Lower leg skin (tissue), 4 donors: ENCODE results near the gene ITPKB. TPM values are rescaled to one million over a fixed set of nuclear protein-coding genes. Genes with fewer than 3 reads are reported as not detected.

Experiments
- DNase-seq, 2 donors: peaks; one replicate each; pipeline ENCODE4 v3.0.0-alpha.2; 2019; ENCODE audit warnings: low spot score in 2 of 2
- H3K4me3 ChIP-seq: fragments of 200-600 bp; sonication (generic); 2 replicates; pipeline ENCODE4 v1.5.1; 2017; ENCODE audit warnings: mild to moderate bottlenecking, low read depth; ENCODE audit not compliant: poor library complexity, severe bottlenecking
- POLR2A ChIP-seq, 2 donors: fragments of 450-650 bp; IDR thresholded peaks; one replicate each; pipeline ENCODE4 v1.6.1; 2016 to 2017; ENCODE audit warnings: antibody characterized with exemption in 2 of 2, mild to moderate bottlenecking in 1 of 2, moderate library complexity in 1 of 2
- WGBS, 2 donors: methylation state at CpG; one replicate each; pipeline ENCODE4 v1.1.5; 2018; 5-methylcytosine and 5-hydroxymethylcytosine counted together
- intact Hi-C: fragments of 100-400 bp; cut with DNase I; formaldehyde crosslinking; loops from one replicate; pipeline ENCODE4 v1.15.0; 2023; ENCODE audit warnings: low total_unique reads
- total RNA-seq, 4 donors: library from RNA; depleted of rRNA; stranded (reverse); fragments of >200 nt; gene quantifications; one replicate each; pipeline ENCODE4 v1.1.0, GENCODE V29; 2016
- TF ChIP-seq, protein P1 (sequence below), 3 donors: fragments of 450-650 bp; IDR thresholded peaks; one replicate each; pipeline ENCODE4 v1.5.1; 2016; ENCODE audit warnings: antibody characterized with exemption in 3 of 3, mild to moderate bottlenecking in 3 of 3, moderate library complexity in 2 of 3

The ITPKB gene
- total RNA-seq, 4 donors from 2014 or later, result 39.3 to 57.2 (median 44.1) TPM

DNA sequence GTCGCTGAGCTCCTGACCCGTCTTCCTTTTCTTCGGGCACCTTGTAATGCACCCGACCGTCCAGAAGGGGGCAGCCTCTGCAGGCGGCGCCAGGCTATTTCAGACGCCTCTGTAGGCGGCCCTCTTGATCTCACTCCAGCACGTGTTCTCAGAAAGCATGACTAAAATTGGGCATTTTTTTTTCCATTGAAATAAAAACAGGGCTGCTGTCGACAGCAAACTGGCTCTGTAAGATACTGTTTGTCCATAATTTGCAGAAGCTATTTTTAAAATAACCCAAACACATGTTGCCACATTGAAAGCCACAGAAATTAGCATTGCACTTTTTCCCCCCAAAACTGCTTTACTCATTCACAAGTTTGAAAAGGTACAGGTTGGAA is 112.5 kb downstream of the ITPKB start:
- no peak for TF ChIP-seq POLR2A (IDR thresholded peaks at IDR 0.05)
- TF ChIP-seq, protein P1, sequence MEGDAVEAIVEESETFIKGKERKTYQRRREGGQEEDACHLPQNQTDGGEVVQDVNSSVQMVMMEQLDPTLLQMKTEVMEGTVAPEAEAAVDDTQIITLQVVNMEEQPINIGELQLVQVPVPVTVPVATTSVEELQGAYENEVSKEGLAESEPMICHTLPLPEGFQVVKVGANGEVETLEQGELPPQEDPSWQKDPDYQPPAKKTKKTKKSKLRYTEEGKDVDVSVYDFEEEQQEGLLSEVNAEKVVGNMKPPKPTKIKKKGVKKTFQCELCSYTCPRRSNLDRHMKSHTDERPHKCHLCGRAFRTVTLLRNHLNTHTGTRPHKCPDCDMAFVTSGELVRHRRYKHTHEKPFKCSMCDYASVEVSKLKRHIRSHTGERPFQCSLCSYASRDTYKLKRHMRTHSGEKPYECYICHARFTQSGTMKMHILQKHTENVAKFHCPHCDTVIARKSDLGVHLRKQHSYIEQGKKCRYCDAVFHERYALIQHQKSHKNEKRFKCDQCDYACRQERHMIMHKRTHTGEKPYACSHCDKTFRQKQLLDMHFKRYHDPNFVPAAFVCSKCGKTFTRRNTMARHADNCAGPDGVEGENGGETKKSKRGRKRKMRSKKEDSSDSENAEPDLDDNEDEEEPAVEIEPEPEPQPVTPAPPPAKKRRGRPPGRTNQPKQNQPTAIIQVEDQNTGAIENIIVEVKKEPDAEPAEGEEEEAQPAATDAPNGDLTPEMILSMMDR (IDR thresholded peaks at IDR 0.05), result peak in 1 of 3 donors; percentile 96
- no peak overlapping the region for H3K4me3 ChIP-seq
- 1 to 2% methylated on average over 11 of the region's 11 CpGs for WGBS, 2 donors
- intact Hi-C loops, result no loop called here
- DNase-seq, result peak; percentile 81 to 96

DNA sequence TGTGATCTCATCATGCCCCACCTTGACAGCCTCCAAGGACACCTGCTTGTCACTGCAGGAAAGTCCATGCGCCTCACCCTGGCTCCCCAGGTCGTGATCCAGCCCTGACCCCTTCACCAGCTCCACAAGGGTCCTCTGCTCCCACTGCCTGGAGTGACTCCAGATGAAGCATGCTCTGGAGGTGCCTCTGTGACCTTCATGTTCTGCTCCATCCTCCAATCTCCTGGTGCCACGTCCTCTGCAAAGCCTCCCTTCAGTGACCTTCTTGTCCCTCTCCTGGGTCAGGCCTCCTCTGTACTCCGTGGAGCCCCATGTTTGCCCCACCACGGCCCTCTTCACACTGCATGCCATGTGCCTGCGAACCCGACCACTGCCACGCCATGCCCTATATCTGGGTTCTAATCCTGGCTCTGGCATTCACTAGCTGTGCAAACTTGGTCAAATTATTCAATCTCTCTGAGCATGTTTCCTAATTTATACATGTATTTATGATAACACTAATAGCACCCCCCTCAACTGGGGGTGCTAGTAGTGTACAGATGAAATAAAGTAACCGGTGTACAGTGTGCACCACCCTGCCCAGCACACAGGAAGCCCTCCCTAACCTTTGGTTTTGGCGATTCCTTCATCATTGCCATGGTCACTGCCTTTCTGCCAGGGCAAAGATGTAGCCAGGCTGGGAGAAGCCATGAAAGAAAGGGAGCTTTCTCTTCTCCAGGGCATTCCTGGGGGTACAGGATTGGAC is 113.1 kb downstream of the ITPKB start:
- TF ChIP-seq, protein P1 (IDR thresholded peaks at IDR 0.05), result no peak
- no peak for TF ChIP-seq POLR2A (IDR thresholded peaks at IDR 0.05)
- intact Hi-C loops, result no loop called here
- DNase-seq, result peak in 1 of 2 donors; percentile 80
- 73 to 81% methylated on average over 10 of the region's 10 CpGs for WGBS, 2 donors
- no peak overlapping the region for H3K4me3 ChIP-seq

DNA sequence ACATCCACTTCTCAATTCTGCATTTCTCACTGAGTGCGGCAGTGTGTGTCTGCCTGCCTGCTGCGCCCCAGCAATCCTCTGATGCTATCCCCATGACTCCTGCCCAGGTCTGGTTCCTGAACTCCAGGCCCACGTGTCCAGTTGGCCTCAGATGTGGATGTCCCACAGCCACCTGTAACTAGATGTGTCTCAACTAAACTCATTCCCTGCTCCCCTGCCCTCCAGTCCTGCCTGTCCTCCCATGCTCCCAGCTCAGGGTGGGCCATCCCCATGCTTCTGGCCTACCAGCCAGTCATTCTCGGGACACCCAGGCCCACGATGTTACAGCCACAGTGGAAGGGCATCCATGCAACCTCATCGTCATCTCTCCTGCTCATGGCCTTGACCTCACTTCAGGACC is 113.8 kb downstream of the ITPKB start:
- 97% methylated on average over 6 of the region's 6 CpGs for WGBS, 2 donors
- intact Hi-C loops, result no loop called here
- TF ChIP-seq, protein P1 (IDR thresholded peaks at IDR 0.05), result no peak
- TF ChIP-seq POLR2A (IDR thresholded peaks at IDR 0.05), result no peak
- DNase-seq, result no peak
- no peak overlapping the region for H3K4me3 ChIP-seq

DNA sequence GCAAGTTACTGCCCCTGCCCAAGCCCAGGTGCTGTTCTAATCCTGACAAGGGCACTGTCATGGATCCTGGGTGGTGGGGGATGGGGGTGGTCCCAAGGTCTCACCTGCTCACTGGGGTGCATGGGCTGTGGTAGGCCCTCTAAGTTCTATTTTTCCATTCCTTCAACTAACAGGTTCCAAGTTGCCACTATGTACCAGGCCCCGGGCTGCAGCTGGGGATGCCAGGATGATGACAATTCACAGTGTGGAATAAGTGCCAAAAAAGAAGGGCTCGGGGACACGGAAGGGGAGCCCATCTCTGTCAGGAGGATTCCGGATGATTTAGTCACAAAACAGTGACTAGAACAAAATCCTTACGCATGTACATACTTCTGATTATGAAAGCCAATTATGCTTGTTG is 114.6 kb downstream of the ITPKB start:
- no peak for TF ChIP-seq POLR2A (IDR thresholded peaks at IDR 0.05)
- TF ChIP-seq, protein P1 (IDR thresholded peaks at IDR 0.05), result no peak
- intact Hi-C loops, result loop anchor here (5.0 kb wide), 1 partner anchor 203 kb away; no protein-coding TSS in a partner anchor
- no peak overlapping the region for H3K4me3 ChIP-seq
- DNase-seq, result peak in 1 of 2 donors; percentile 84
- 36 to 41% methylated on average over 5 of the region's 5 CpGs for WGBS, 2 donors

DNA sequence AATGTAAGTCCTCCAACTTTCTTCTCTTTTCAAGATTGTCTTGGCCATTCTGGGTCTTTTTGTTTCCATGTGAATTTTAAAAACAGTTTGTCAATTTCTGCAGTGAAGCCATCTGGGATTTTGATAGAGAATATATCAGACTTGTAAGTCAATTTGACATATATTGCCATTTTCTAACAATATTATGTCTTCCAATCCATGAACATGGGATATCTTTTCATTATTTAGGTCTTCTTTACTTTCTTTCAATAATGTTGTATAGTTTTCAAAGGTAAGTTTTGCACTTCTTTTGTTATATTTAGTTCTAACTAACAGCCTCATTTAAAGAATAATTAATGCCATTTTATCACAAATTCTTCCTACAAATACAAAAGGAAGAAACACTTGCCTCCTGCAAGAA is 117.1 kb downstream of the ITPKB start:
- no peak overlapping the region for H3K4me3 ChIP-seq
- no peak for TF ChIP-seq POLR2A (IDR thresholded peaks at IDR 0.05)
- TF ChIP-seq, protein P1 (IDR thresholded peaks at IDR 0.05), result no peak
- intact Hi-C loops, result loop anchor here (5.0 kb wide), 1 partner anchor 205 kb away; no protein-coding TSS in a partner anchor
- no peak for DNase-seq
